Fibroblast of villous mesenchyme (primary cell): ENCODE data around the gene GNAI3. TPM values are rescaled to one million over a fixed set of nuclear protein-coding genes. Genes with fewer than 3 reads are reported as not detected.

ENCODE experiments used
- DNase-seq: peaks from one replicate; pipeline ENCODE4 v3.0.0-alpha.2; 2010; ENCODE audit warnings: low read depth
- H3K4me3 ChIP-seq: 2 replicates; pipeline ENCODE4 v1.5.1; 2011; ENCODE audit warnings: low read depth, mild to moderate bottlenecking, low read length
- total RNA-seq: library from RNA; depleted of rRNA; stranded (reverse); fragments of >200 nt; gene quantifications from 2 replicates; pipeline ENCODE4 v1.2.3, GENCODE V29; 2012
- TF ChIP-seq, protein P1 (sequence below): IDR thresholded peaks from 2 replicates; pipeline ENCODE4 v1.5.1; 2012; ENCODE audit warnings: low read depth, mild to moderate bottlenecking, low read length; ENCODE audit not compliant: insufficient read depth

The GNAI3 gene
- total RNA-seq, 1 donor, result 17.3 TPM

DNA sequence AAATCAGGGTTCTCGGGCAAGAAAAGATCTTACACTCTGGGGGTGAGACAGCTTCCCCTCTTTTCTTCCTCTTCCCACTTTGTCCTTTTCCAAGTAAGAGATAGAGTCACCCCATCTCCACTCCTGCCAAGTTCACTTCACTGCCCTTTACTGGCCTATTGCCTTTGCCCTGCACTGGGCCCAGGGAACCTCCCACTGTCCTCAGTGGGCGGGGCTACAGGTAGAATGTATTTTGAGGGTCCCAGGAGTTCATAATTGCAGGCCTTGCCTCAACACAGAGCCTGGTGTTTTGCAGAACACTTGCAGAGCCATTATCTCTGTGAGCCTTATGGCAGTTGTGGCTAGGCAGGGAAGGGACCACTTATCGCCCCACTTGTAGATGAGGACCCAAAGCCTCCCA is 74.5 kb downstream of the GNAI3 start:
- no peak for DNase-seq
- no peak overlapping the region for H3K4me3 ChIP-seq
- TF ChIP-seq, protein P1, sequence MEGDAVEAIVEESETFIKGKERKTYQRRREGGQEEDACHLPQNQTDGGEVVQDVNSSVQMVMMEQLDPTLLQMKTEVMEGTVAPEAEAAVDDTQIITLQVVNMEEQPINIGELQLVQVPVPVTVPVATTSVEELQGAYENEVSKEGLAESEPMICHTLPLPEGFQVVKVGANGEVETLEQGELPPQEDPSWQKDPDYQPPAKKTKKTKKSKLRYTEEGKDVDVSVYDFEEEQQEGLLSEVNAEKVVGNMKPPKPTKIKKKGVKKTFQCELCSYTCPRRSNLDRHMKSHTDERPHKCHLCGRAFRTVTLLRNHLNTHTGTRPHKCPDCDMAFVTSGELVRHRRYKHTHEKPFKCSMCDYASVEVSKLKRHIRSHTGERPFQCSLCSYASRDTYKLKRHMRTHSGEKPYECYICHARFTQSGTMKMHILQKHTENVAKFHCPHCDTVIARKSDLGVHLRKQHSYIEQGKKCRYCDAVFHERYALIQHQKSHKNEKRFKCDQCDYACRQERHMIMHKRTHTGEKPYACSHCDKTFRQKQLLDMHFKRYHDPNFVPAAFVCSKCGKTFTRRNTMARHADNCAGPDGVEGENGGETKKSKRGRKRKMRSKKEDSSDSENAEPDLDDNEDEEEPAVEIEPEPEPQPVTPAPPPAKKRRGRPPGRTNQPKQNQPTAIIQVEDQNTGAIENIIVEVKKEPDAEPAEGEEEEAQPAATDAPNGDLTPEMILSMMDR, result no peak

DNA sequence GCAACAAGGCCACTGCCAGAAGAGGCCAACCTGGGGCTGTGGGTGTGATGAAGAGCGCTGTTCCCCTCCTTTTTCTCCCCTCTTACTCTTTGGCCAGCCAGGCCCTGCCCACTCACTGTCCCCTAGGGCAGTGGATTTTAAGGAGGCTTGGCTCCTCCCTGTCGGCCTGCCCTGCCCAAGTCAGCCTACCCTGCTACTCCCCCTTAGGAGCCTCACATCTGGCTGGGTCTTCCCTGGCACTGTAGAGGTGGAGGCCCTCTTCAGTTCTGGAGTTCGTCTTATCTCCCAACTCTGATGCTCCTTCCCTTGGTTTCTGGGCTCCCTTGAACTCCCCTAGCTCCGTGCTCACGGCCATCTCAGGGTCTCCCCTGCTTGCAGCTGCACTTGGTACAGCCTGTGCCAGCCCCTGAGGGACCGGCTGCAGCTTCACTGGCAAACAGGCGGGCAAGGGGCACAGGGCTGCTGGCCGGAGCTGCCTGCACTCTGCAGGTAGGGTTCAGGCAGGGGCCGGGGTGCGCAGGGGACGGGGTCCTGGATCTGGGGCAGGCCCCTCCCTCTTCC is 75.3 kb downstream of the GNAI3 start:
- TF ChIP-seq, protein P1, result no peak
- H3K4me3 ChIP-seq, result peak overlapping the region; percentile 46
- peak; percentile 45 for DNase-seq

DNA sequence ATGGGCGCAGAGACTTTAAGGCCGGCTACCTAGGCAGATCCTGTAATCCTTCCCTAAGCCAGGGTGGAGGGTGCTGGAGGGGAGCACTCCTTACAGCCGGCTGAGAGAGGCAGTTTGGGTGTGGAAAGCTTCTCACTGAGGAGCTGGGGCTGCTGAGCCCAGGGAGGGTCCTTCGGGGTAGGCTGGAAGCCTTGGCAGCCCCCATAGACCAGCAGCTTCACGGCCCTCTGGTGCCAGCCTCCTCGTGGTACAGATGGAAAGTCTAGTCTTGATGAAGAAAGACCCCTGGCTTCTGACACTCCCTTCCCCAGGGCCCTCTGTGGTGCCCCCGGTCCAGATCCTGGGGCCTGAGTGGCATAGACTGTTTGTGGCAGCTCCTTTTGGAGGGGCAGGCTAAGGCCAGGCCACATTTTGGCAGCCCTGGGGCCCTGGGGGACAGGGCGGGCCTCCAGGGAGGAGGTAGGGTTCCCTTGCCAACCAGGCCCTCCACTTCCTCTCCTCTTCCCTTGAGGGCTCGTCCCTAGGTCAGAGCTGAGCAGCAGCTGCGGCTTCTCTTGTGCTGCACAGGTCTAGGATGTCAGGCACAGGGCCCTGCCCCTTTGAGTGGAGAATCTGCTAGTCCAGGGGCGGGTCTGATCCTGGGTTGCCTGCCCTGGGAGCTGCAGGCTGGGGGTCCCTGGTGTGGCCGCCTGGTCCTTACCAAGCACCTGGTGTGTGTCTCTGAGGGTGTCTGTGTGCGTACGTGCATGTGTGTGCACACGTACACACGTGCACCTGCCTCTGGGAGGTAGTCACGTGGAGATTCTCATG is 76.0 kb downstream of the GNAI3 start:
- H3K4me3 ChIP-seq, result peak overlapping the region; percentile 46
- DNase-seq, result peak; percentile 20
- TF ChIP-seq, protein P1, result no peak

DNA sequence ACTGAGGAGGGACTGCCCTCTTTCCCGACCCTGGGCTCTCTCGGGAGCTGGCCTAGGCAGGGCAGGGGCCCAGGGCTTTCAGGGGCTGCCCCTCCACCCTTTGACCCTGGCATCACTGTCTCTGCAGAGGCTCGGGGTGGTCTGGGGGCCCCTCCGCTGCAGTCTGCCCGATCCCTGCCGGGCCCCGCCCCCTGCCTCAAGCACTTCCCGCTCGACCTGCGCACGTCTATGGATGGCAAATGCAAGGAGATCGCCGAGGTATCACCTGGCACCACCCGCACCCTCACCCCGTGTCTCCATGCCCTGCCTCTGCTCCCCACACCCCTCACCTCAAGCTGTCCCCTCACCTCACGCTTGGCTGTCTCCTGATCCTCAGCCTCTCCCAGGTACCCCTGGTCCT is 76.8 kb downstream of the GNAI3 start:
- DNase-seq, result no peak
- H3K4me3 ChIP-seq, result no peak overlapping the region
- TF ChIP-seq, protein P1, result no peak

DNA sequence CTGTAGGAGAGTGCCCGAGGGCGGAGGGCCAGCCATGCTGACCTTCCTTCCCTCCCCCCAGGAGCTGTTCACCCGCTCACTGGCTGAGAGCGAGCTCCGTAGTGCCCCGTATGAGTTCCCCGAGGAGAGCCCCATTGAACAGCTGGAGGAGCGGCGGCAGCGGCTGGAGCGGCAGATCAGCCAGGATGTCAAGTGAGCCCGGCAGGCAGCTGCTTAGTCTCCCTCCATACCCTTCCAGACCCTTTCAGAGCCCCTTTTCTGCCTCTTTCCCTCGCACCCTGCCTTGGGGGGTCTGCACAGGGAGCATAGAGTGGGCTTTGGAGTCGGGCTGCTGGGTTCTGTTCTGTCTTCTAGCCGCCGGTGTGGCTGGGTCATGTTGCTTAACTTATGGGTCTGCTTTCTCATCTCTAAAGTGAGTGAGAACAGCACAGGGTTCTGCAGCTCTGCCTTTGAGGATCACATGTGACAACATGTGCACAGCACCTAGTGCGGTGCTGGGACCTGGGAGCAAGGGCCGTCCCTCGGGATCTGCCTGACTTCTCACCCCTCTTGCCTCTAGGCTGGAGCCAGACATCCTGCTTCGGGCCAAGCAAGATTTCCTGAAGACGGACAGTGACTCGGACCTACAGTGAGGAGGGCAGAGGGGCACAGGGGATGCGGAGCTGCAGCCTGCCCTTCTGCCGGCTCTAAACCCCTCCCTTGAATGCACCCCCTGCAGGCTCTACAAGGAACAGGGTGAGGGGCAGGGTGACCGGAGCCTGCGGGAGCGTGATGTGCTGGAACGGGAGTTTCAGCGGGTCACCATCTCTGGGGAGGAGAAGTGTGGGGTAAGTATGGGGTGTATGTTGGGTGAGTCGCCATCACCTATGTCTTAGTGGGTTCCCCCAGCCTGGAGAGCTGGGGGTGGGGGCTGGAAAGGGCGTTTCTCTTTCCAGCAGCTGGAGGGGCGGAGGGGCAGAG is 77.5 kb downstream of the GNAI3 start:
- TF ChIP-seq, protein P1, result no peak
- no peak overlapping the region for H3K4me3 ChIP-seq
- DNase-seq, result peak; percentile 15

DNA sequence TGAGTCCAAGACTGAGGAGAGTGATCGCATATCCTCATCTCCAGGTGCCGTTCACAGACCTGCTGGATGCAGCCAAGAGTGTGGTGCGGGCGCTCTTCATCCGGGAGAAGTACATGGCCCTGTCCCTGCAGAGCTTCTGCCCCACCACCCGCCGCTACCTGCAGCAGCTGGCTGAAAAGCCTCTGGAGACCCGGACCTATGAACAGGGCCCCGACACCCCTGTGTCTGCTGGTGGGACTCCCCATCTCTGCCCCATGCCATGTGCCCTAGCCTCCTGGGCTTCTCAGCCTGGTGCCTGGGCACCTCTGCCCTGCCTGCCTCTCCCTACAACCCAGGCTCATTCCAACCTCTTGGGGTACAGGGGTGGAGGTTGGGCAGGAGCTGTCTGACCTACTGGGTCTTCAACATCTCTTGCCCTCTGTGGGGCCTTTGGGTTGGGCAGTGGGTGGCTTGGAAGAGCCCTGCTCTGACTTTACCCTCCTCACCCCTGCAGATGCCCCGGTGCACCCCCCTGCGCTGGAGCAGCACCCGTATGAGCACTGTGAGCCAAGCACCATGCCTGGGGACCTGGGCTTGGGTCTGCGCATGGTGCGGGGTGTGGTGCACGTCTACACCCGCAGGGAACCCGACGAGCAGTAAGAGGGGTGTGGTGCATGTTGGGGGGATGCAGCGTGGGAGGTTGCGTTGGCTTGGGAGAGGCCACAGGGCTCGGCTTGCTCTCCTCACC is 78.4 kb downstream of the GNAI3 start:
- TF ChIP-seq, protein P1, result no peak
- DNase-seq, result no peak
- no peak overlapping the region for H3K4me3 ChIP-seq
